ENCODE results near the gene STAT1.
"Not testable (repeated sequence)": the region's sequence is repeated elsewhere in the genome, so short reads cannot be mapped to it uniquely, and the experiment has no call there.

Gene STAT1

DNA sequence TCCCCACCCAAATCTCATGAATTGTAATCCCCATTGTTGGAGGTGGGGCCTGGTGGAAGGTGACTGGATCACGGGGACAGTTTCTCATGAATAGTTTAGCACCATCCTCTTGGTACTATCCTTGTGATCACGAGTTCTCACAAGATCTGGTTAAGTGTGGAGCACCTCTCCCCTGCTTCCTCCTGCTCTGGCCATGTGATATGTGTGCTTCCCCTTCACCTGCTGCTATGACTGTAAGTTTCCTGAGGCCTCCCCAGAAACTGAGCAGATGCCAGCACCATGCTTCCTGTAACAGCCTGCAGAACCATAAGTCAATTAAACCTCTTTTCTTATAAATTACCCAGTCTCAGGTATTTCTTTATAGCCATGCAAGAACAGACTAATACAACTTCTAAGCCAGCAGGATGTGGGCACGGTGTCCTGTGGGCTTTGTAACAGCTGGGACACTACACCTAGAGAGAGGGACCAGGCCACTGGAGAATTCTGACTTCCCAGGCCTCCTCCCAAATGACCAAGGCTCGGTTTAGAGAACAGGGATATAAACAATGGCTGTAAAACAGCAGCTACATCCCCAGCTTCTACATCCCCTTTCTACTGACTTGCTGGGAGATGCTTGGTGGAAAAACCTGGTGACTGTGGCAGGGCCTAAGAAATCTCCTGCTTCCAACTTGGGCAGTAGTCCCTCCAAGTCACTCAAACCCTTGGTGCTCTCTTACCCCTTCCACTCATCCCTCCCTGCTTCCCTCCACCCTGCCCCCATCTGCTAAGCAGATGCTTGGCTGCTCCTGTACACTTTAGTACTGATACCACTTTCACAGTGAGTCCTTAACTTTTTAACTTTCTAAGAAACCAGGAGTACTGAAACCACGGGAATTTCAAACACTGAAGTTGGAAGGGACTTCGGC is 10.3 kb downstream of the STAT1 start:
- DNase-seq: no peak

GRCh38 chr2:191001624-191002023 is 12.3 kb downstream of the STAT1 start:
- DNase-seq: no peak

DNA sequence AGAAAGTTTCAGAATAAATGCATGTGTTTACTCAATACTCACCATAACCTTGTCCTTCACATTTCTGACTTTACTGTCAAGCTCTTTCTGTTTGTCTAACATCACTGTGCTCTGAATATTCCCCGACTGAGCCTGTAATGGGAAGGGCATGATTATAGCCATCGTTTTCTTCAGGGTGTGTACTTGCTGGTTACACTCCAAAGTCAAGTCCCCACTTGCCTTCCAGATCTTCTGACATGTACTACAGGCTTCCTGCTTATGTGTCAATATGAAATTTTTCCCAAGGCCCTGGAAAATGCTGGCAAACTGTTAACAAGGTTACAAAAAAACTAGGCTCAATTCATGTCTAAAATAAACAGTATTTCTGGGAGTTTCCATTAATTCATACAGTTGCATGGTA is 12.9 kb downstream of the STAT1 start:
- DNase-seq: no peak

- no peak for DNase-seq
Measured at GRCh38 chr2:190999949-191000665, 13.9 kb downstream of the STAT1 start.

GRCh38 chr2:190999058-190999457 is 14.9 kb downstream of the STAT1 start:
- no peak for DNase-seq

DNA sequence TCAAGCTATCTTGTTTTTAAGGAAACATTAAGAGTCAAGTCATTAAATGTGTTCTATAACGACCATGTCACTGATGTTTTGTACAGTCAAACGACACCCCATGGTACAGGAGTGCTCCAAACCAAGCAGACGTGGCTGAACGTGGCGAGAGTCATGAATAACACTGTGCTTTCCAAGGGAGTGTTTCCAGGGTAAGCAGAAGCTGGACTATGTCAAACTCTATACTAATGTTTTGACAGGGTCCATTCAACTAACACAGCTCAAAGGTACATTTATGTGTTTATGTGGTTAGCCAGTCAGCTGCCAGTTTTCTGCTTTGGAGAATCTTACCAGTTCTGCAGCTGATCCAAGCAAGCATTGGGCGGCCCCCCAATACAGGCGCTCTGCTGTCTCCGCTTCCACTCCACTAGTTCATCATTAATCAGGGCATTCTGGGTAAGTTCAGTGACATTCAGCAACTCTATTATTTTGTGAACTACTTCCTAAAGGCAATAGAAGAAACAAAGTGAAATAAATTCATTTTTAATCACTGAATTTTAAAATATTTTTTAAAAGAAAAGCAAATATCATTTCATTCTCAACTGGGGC is 16.4 kb downstream of the STAT1 start:
- no peak for DNase-seq

GRCh38 chr2:190996947-190997346 is 17.0 kb downstream of the STAT1 start:
- DNase-seq: no peak

- DNase-seq: no peak
Measured at GRCh38 chr2:190996338-190996946, 17.5 kb downstream of the STAT1 start.

GRCh38 chr2:190995315-190995714 is 18.7 kb downstream of the STAT1 start:
- not testable (repeated sequence) for DNase-seq

GRCh38 chr2:190994148-190994547 is 19.8 kb downstream of the STAT1 start:
- no peak for DNase-seq

DNA sequence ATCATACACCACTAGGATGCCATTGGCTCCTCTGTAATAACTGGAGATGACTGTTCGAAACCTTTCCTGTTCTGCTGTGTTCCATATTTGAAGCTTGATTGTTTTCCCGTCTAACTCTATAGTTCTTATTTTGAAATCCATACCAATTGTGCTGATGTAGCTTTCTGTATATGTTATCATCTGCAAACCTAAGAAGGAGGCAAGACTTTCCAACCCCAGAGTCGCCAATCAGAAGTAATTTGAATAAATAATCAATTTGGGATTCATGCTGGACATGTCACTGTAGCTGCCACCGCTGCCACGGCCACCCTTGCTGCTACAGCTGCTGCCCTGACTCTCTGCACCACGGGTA is 20.7 kb downstream of the STAT1 start:
- DNase-seq: no peak

DNA sequence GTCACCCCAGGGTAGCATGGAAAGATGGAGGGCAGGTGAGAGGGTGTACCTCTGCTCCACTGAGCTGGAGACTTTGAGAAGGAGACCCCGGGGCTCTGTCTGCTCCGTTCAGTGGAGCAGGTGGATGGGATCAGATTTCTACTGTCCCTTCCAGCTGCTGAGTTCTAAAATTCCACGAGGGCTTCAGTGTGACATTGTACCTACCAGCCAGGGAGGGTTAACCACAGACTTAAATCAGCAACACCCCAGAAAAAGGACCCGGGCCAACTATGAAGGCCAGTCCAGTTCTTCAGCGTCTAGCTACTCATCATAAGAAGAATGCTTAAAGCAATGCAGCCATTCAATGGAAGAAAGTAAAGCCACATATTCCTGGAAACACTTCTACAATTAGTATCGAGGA is 23.8 kb downstream of the STAT1 start:
- DNase-seq: no peak

DNA sequence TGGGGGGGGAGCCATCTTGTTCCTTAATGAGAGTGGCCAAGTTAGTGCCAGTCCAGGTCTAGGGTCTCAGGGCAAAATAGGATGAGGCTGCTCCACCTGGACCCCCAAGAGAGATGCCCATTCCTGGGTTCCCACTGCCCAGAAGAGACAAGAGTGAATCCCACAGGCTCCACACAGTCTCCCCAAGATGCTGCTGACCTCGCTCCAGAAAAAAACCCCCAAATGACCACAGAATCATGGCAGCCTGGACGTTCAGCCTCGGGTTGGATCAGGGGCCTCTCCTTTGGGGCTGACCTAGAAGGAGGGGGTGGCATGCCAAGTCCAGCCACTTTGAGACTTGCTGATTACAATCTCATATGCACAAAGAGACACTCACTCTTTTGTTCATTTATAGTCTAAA is 25.1 kb downstream of the STAT1 start:
- DNase-seq: no peak

GRCh38 chr2:190987938-190988337 is 26.0 kb downstream of the STAT1 start:
- DNase-seq: no peak

GRCh38 chr2:190987116-190987515 is 26.9 kb downstream of the STAT1 start:
- DNase-seq: no peak

DNA sequence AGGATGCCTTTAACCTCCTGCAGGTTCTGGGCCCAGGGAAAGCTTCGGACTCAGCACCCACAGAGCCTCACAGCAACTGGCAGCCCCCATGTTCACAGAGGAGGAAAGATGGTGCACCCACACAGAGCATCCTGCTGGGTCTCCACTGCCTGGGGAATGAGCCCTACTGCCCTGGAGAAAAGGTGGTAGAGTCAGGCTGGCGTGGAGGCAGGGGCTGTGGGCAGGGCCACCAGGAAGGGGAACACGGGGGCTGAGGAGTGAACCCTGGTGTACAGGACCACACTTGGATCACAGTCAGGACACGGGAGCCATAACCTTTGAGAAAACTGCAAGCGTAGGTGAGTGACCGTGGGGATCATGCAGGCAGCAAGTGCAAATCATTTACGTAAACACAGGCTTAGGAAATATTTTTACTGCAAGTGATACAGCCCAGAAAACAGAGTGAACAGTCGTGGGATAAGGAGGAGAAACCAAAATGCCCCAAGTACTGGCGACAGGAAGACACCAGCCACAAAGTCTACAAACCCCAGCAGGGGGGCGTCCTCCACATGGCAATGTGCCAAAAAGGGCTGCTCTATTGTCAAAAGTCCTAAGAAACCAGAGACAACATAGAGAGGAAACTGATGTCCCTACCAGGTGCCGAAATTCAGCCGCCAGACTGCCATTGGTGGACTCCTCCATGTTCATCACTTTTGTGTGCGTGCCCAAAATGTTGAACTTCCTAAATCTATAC is 27.6 kb downstream of the STAT1 start:
- no peak for DNase-seq

GRCh38 chr2:190984595-190984994 is 29.4 kb downstream of the STAT1 start:
- DNase-seq: no peak

- DNase-seq: no peak
Measured at GRCh38 chr2:190982262-190983034, 31.5 kb downstream of the STAT1 start.

DNA sequence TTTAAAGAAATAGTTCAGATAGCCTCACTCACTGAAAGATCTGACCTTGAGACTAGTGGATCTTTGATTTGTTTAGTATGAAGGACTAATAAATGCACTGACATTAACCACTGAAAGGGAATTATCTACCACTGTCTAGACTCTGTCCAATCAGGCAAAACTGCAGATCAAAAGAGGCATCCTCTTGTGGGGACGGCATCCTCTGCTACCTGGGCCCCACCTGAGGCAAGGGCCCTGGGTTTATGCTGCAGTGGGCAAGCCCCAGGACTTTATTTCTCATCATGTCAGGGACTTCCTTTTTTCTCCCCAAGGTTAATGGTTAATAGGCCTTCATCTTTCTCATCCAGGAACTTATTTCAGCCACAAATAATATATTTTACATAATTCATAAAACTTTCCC is 32.2 kb downstream of the STAT1 start:
- DNase-seq: no peak

- no peak for DNase-seq
Measured at GRCh38 chr2:190981333-190981732, 32.6 kb downstream of the STAT1 start.

- DNase-seq: no peak
Measured at GRCh38 chr2:190980630-190981209, 33.3 kb downstream of the STAT1 start.

Data from midbrain (tissue), 1 donor.